ENCODE results near the gene SERPINB12. TPM values are rescaled to one million over a fixed set of nuclear protein-coding genes. Genes with fewer than 3 reads are reported as not detected.

The SERPINB12 gene
- total RNA-seq, 1 experiment from 2014 or later = not detected

DNA sequence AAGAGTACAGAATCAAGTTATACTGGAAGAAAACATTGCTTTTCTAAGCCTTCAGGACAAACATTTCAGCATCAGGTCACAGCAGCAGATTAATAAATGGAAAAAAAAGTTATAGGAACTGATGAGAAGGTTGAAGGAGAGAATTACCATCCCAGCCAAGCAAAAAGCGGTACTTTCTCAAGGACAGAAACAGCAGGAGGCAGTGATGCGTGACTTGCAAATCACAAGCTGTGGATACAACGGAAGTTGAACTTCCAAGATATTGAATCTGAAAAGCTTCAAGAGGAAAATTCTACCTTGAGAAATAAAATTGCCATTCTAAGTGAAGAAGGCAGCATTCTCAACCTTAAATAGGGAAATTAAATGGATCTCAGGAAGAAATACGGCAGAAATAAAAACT lies 18.5 kb upstream of the SERPINB12 start:
- CTCF ChIA-PET = no interaction called here
- H3K9me3 ChIP-seq (ENCODE audit: insufficient read depth, low read depth) = no peaks in the 10 kb centered on the region
- BruUV-seq (replicated peaks) = no TSS peak
- no peak overlapping the region for H3K4me3 ChIP-seq
- H3F3A ChIP-seq (ENCODE audit: insufficient read depth, low read depth) = no peaks in the 10 kb centered on the region
- no peaks in the 10 kb centered on the region for H3K79me2 ChIP-seq (ENCODE audit: low read depth)
- no peaks in the 10 kb centered on the region for H3K4me1 ChIP-seq (replicated peaks; ENCODE audit: insufficient read depth)
- TF ChIP-seq EZH2 (IDR thresholded peaks at IDR 0.05; ENCODE audit: low read depth) (no peak), CTCF (conservative IDR thresholded peaks at IDR 0.05) (no peak)
- intact Hi-C loops (cut with micrococcal nuclease; ENCODE audit: unreplicated experiment) = no loop called here
- H3K27ac ChIP-seq = no peak overlapping the region
- DNase-seq = no peak
- H3K27me3 ChIP-seq (ENCODE audit: insufficient read depth, low read depth) = no peaks in the 10 kb centered on the region
- H3K9me2 ChIP-seq (ENCODE audit: insufficient read depth) = no peaks in the 10 kb centered on the region
- no peak overlapping the region for H2AFZ ChIP-seq
- no peaks in the 10 kb centered on the region for H4K20me1 ChIP-seq (ENCODE audit: insufficient read depth)
- no peak overlapping the region for H3K4me2 ChIP-seq
- POLR2A ChIA-PET (ENCODE audit: unreplicated experiment) = no interaction called here
- no peaks in the 10 kb centered on the region for H3K36me3 ChIP-seq (ENCODE audit: low read depth)

- POLR2A ChIA-PET (ENCODE audit: unreplicated experiment) = no interaction called here
- Histone ChIP-seq H3K9me2 (ENCODE audit: insufficient read depth) (no peaks in the 10 kb centered on the region), H3K36me3 (ENCODE audit: low read depth) (no peaks in the 10 kb centered on the region), H3K4me3 (no peak overlapping the region), H3K27me3 (ENCODE audit: insufficient read depth, low read depth) (no peaks in the 10 kb centered on the region), H3K4me2 (no peak overlapping the region), H4K20me1 (ENCODE audit: insufficient read depth) (no peaks in the 10 kb centered on the region), H3K4me1 (replicated peaks; ENCODE audit: insufficient read depth) (no peaks in the 10 kb centered on the region), H3K9me3 (ENCODE audit: insufficient read depth, low read depth) (no peaks in the 10 kb centered on the region), H3K79me2 (ENCODE audit: low read depth) (no peaks in the 10 kb centered on the region), H2AFZ (no peak overlapping the region), H3K27ac (no peak overlapping the region), H3F3A (ENCODE audit: insufficient read depth, low read depth) (no peaks in the 10 kb centered on the region)
- intact Hi-C loops (cut with micrococcal nuclease; ENCODE audit: unreplicated experiment) = no loop called here
- DNase-seq = no peak
- CTCF ChIA-PET = no interaction called here
- no TSS peak for BruUV-seq (replicated peaks)
- TF ChIP-seq CTCF (conservative IDR thresholded peaks at IDR 0.05) (no peak), EZH2 (IDR thresholded peaks at IDR 0.05; ENCODE audit: low read depth) (no peak)
Measured at GRCh38 chr18:63527251-63527650, 14.9 kb upstream of the SERPINB12 start.

GRCh38 chr18:63528863-63529492 lies 13.2 kb upstream of the SERPINB12 start:
- no peaks in the 10 kb centered on the region for H3K9me2 ChIP-seq (ENCODE audit: insufficient read depth)
- H3K79me2 ChIP-seq (ENCODE audit: low read depth) = no peaks in the 10 kb centered on the region
- no peak for TF ChIP-seq CTCF (conservative IDR thresholded peaks at IDR 0.05)
- no peak overlapping the region for H3K4me2 ChIP-seq
- H3K4me1 ChIP-seq (replicated peaks; ENCODE audit: insufficient read depth) = no peaks in the 10 kb centered on the region
- H3F3A ChIP-seq (ENCODE audit: insufficient read depth, low read depth) = no peaks in the 10 kb centered on the region
- no peak overlapping the region for H3K27ac ChIP-seq
- no peaks in the 10 kb centered on the region for H3K9me3 ChIP-seq (ENCODE audit: insufficient read depth, low read depth)
- no TSS peak for BruUV-seq (replicated peaks)
- H4K20me1 ChIP-seq (ENCODE audit: insufficient read depth) = no peaks in the 10 kb centered on the region
- H3K36me3 ChIP-seq (ENCODE audit: low read depth) = no peaks in the 10 kb centered on the region
- H2AFZ ChIP-seq = no peak overlapping the region
- intact Hi-C loops (cut with micrococcal nuclease; ENCODE audit: unreplicated experiment) = no loop called here
- DNase-seq = no peak
- ChIA-PET CTCF (no interaction called here), POLR2A (ENCODE audit: unreplicated experiment) (no interaction called here)
- H3K4me3 ChIP-seq = no peak overlapping the region
- no peaks in the 10 kb centered on the region for H3K27me3 ChIP-seq (ENCODE audit: insufficient read depth, low read depth)

All from PC-9 (cell line).